ENCODE results near the gene UAP1L1.

UAP1L1 gene

DNA sequence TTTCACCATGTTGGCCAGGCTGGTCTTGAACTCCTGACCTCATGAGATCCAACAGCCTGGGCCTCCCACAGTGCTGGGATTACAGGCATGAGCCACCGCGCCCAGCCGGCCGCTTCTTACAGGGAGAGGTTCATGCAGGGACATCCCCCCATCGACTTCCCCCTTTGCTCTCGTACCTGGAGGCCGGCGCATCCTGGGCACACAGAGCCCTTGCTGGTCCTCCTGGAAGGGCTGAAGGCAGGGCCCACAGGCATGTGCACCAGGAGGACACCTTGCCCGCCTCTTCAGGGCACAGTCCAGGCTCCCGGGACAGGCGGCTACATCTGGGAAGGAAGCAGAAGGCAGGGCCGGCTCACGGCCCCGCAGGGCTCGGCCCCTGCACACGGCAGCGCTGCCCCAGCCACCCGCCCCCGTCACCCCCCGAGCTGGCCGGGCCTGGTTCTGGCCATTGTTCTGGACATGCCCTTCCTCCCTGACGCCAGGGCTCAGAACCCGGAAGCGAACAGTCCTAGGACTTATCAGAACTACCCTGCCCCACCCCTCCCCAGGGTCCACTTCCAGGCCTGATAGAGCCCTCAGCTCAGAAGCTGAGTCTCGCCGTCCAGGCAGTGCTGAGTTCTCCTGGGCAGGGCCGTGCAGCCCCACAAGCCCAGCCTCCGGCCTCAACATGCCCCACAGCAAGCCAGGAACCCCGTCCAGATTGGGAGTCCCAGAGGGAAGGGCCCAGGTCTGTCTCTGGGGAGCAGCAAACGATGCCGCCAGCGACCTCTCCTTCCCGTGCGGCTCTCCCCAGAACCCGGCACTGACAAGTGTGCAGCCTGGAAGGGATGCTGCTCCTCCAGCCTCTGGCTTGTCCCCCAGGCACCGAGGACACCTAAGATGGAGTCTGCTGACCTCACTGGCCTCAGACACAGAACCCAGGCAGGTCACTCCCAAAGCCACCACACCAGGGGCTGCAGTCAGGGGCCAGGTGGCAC is 34.3 kb upstream of the UAP1L1 start:
- DNase-seq, result no peak

DNA sequence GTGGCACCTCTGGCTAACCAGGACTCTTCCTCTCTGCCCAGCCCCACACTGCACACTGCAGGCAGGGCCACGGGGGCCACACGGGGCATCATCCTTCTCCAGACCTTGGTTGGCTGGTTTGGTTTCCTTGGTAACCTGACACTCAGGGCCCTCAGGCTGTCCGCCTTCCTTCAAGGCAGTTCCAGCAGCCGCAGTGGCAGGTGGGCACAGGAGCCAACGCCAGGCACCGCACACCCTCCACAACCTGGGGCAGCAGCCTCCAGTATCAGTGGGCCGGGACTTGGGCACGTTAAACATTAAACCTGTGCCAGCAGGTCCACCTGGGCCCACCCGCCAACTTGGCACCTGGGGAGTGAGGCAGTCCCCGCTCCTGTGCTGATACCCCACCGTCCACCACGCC is 33.3 kb upstream of the UAP1L1 start:
- DNase-seq, result no peak

DNA sequence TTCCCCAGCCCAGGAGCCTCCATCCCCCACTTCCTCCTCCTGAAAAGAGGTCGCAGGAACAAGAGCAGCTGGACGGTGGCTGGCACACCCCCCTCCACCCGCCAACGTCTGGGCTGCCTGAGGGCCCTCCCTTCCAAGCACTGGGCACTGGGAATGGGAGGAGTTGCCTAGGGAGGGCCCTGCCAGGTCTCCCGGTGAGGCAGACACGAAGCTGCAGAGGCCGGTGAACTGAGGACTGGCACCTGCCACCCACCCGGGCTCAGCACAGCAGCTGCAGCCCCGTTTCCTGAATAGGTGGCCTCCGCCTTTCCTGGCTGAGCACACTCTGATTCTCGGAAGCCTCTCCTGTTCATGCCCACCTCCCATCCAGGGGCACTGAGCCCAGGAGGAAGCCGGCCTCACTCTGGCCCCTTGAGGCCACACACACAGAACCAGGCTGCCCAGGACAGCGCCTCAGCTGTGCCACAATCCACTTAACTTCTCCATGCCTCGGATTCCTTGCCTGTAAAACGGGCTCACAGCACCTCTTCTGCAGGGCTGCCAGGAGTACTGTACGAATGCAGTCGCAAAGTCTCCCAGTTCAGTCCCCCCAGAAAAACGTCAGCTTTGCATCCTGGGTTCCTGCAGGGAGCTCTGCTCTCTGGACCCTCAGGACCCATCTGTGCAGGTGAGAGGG is 32.7 kb upstream of the UAP1L1 start:
- DNase-seq, result no peak

DNA sequence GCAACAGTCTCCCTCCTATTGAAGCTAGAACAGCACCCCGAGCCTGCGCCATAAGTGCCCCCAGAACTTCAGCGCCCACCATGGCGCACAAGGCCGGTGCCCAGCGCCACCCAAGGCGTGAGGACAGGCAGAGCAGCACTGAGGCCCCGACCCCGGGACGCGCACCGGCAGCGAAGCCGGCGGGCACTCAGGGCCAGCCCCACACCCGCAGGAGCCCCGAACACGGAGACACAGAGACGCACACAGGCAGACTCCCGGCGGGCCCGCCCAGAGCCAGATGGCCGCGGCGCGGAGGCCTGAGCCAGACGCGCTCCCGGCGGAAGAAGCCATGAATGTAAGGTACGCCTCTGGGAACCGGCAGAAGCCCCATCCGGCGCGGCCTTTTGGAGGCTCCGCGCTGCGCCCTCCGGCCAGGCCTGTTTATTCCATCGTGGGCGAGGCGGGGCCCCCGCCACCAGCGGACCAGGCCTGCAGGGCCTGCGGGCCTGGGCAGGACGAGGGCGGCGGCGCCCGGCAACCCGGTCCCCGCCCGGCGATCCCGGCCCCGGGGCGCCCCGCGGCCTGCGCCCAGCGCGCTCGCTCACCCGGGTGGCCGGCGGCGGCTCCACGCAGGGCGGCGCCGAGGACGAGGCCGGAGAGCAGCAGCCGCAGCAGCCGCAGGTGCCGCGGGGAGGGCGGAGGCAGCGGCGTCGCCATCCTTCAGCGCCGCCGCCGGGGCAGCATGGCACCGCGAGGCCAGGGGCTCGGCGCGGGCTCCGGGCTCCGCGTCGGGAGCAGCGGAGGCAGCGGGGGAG is 31.8 kb upstream of the UAP1L1 start:
- no peak for DNase-seq

DNA sequence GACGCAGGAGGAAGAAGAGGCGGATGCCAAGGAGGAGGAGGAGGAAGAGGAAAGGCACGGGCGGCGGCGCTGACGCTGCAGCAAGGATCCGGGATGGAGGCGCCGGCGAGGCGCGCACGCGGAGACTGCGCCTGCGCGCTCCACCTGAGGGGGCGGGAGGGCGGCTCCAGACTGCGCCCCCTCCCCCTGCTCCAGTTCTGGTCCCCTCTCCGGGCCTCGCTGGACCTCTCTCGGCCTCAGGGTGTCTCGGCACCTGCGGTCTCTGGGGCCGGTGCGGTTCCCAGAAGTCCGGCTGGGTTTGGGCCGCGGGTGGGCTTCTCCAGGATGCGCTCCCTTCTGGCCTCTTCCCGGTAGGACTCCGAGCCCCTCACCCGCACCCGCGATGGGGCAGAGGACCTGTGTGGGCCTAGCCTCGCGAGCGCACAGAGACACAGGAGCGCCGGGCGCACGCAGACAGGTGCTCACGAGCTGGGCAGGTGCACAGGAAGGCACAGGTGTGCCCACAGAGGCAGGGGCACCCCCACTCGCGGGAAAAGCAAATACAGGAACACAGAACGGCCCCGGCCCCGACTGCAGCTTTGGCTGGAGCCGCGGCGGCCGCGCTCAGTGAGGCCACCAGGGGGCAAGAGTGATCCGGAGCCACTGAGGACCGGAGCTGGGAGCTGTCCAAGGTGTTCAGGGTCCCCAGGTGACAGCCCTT is 31.1 kb upstream of the UAP1L1 start, which contains the start of gene NPDC1:
TSS of gene NPDC1 (minus strand) at position 90 of the 700 bp plus-strand sequence. CDS start 188 bp downstream, outside the sequence.
- DNase-seq, result peak; percentile 74

DNA sequence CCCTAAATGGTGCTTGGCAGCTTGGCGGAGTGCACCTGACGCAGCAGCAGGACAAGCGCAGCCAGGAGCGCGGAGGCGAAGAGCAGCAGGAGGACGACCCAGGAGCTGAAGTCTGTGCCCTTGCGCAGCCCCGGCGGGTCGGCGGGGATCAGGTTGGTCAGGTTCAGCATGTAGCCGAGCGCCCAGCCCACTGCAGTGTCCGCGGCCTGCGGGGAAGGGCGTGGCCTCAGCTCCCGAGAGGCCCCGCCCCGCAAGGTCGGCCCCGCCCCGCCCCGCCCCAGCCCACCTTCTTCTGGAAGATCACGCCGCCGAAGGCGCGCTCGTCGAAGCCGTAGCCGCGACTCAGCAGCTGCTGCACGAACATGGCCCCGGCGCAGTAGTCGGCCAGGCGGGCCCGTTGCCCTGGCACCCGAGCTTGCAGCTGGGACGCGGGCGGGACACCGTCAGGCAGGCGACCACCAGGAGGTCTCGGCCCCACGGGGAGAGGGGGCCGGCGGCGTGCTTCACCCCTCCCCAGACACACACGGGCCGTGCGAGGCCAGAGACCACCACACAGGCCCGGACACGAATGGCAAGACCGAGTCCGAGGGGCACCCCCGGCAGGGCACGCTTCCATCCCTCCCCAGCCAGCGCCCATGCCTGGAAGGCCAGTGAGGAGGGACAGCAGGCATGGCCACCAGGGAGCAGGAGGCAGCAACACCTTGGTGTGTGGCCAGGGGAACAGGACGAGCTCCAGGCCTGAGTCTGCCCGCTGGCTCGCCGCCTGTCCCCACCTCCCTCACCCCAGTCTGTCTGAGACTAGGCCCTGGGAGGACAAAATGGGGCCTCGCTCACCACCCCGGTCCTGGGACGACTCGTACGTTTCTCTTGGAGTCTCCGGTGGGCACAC is 28.4 kb upstream of the UAP1L1 start:
- DNase-seq, result no peak

DNA sequence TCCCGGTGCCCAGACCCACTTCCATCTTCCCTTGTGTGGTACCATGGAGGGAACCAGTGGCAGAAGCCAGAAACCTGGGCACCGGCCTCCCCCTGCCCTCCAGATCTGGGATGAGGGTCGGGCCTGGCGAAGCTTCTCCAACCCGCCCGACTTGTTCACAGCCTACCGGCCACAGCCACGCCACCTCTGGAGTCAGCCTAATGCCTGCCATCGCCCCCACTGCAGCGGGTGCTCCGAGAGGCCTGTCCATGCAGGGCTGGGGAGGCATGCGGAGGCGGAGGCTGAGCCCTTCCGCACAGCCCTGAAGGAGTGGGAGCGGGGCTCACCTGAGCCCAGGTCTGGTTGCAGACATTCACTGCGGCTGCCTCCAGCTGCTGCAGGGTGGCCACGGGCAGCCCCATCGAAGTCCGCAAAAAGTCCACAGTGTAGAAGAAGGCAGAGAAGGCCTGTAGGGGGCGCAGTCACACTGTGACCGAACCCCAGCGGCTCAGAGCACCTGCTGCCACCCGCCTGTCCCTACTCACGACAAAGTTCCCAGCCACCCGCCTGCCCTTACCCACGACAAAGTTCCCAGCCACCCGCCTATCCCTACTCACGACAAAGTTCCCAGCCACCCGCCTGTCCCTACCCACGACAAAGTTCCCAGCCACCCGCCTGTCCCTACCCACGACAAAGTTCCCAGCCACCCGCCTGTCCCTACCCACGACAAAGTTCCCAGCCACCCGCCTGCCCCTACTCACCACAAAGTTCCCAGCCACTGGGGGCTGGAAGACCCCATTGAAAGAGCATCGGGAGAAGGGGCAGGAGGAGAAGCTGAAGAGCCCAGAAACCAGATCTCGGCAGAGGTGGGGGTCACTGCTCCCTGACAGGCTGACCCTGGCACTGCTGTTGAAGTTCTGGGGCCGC is 27.5 kb upstream of the UAP1L1 start:
- DNase-seq, result peak; percentile 48

DNA sequence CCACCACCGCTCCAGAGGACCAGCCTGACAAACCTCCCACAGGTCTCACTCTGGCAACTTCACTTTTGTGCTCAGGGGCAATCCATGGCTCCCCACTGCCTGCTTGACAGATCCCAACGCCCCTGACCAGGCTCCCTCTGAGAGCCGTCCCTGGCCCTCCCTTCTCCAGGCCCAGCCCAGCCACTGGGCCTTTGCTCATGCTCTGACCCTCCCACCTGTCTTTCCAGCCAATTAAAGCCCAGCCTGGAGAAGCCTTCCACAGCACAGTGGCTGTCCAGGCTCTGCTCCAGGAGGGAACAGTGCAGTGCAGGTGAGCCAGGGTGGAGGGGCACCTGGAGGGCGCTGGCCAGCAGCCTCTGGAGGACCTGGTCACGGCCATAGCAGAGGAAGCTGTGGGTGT is 26.7 kb upstream of the UAP1L1 start:
- DNase-seq, result no peak

DNA sequence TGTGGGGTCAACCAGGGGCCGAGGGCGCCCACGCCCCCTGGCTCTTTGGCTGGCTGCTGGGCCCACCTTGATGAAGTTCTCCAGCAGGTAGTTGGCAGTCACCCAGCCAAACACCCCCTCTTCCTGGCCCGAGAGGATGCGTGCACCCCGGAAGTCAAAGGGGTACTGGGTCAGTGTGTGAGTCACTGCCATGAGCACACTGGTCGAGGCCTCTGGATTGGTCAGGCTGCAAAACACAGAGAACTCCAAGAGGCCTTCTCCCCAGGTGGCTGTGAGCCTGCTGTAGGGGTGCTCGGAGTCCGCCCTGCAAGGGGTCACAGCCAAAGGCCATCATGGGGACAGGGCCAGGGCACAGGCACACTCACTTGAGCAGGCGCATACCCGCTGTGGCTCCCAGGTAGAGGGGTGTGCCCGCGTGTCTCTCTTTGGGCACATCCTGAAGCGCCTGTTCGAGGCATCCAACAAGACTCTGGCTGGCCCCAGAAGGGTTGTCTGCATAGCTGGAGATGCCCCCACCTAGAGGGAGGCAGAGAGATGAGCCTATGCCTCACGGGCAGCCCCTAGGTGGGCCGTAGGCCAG is 26.1 kb upstream of the UAP1L1 start:
- DNase-seq, result no peak

DNA sequence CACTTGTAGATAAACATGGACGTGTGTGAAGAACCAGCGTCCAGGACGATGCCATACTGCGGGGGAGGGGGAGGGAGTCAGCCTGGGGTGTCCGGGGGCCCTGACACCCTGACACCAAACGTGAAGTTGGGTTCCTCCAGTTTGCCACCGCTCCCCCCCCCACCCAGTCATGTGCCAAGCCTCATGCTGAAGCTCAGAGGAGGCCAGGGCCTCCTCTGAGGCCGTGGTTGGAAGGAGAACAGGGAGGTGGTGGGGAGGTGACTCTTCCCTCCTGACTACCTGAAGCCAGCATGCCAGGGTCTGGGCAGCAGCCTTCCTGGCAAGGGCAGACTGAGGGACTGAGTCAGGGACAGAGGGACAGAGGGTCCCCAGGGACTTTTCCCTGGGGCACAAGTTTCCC is 25.0 kb upstream of the UAP1L1 start:
- no peak for DNase-seq

DNA sequence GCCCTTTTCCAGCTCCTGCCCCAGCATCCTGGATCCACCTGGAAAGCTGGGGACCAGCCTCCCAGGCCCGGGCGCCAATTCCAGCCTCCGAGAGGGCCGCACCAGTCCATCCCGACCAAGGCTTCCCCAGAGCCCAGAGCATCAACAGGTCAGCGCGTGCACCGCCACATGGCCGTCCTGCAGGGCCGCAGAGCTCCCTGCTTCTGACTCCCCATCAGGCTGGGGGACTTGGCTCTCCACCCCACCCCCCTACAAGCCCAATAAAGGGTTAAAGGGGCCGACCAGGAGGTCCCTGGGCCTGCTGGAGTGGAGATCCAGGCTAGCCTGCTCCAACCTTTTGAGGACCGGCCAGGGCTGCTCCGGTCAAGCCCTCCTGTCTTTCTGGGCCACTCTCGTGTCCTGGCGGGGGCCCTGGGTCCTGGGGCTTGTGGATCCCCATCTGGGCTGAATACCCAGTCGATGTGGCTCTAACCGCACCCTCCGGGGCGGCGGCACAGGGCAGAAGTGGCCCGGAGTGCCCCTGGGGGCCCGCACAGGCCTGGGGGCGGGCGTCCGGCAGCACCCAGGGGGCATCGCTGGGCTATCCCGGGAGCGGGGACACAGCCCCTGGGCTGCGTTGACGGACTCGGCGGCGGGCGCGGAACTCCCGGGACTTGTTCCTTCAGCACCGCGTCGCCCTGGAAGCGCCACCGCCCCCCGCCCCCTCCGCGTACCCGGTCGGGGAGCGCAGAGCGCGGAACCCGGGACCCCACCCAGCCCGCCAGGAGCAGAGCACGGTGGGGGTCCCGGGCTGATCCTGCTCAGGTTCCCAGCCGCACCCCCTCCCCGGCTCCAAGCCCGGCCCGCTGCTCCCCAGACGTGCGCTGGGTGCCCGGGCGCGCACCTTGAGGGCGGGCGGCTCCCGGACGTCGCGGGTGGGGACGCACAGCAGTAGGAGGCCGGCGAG is 24.0 kb upstream of the UAP1L1 start:
- no peak for DNase-seq

DNA sequence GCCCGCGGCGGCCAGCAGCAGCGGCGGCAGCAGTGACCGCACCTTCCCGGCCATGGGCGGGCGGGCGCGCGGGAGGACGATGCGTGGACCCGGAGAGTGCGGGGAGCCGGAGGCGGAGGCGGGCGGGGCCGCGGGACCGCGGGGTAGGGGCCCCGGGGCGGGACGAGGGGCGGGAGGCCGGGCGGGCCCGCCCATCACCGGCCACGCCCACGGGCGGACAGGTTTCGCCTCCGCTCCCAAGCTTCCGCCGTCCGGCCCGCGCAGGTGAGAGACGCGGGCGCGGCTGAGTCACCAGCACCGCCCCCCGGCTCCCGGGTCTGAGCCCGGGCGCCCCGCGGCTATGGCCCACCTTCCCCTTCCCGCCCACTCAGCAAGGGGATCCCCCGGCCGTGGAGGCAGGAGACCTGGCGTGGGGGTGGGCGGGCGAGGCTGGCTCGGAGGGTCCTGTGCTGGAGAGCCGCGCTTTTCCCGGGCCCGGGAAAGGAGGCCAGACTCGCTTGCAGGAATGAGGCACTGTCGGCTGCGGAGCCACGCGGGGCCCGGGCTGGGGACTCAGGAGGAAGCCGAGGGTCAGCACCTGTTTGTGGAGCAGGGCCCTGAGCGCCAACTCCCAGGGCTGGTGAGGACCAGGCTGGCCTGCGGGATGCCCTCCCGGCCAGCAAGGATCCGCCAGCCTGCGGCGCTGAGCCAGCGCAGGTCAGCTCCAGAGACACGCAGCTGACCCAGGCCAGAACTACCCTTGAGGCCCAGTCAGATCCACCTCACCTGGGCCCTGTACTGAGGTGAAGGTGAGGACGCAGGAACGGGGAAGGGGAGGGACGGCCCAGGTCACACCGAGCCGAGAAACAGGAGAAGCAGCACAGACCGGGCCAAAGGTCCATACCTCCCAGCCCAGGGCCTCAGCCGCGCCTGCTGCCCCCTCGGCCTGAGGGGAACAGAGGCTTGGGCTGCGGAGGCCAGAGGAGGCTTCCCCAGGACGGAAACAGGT is 23.1 kb upstream of the UAP1L1 start, which contains the start of gene ENTPD2:
TSS of gene ENTPD2 (minus strand) at position 118 of the 988 bp plus-strand sequence. CDS start at position 54, 64 bp downstream.
- no peak for DNase-seq

DNA sequence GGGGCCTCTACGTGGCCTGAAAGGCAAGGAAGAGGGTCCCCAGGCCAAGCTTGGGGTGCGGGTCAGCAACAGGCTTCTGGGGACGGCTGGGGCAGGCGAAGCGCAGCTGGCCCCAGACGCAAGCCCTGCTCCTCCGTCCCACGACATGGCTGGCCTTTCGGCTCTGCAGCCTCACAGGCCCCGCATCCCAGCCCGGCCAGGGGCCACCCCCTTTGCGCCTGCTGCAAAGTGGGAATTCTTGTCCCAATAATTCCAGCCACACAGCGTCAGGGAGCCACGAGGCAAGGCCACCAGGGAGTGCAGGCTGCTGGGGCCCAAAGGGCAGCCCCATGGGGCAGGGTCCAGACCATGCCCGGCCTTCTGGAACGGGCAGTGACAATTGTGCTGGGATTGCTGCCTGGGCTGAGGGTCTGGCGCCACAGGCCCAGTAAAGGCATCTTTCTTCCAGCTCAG is 22.4 kb upstream of the UAP1L1 start:
- no peak for DNase-seq

DNA sequence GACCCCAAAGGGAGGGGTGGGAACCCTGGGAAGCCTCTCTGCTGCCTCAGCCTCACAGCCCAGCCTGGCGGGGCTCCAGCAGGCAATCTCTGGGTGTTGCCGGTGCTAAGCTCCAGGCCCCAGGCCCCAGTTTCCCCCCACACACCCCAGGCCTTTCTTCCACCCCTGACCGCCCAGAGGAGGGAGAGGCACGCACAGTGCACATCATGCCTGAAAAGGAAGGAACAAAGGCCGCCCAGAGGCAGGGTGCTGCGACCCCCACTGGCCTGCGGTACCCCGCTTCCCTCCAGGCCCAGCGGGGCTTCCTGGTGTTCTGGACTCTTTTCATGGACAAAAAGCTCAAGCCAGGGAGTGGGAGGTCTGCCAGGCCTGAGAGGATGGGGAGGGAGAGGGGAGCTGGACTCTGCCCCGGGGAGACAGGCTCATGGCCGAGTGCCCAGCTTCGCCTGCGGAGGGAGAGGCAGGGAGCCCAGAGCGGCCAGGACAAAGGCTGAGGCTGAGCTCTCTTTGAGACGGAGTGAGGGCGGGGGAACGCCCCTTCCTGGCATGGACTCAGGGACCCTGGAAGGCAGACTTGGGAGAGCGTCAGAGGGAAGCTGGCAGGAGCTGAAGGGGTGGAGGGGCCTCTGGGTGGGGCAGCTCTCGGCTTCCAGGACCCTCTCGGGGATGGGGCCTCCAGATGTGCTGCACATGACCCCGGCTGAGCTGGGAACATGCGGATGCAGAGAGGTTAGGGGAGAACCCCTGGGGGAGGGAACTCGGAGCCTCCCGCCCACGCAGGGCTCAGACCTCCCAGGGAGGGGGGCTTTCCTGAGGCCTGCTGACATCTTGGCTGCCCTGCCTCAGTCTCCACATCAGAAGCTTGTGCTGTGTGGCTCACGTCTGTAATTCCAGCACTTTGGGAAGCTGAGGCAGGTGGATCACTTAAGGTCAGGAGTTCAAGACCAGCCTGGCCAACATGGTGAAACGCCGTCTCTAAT is 21.6 kb upstream of the UAP1L1 start:
- no peak for DNase-seq

DNA sequence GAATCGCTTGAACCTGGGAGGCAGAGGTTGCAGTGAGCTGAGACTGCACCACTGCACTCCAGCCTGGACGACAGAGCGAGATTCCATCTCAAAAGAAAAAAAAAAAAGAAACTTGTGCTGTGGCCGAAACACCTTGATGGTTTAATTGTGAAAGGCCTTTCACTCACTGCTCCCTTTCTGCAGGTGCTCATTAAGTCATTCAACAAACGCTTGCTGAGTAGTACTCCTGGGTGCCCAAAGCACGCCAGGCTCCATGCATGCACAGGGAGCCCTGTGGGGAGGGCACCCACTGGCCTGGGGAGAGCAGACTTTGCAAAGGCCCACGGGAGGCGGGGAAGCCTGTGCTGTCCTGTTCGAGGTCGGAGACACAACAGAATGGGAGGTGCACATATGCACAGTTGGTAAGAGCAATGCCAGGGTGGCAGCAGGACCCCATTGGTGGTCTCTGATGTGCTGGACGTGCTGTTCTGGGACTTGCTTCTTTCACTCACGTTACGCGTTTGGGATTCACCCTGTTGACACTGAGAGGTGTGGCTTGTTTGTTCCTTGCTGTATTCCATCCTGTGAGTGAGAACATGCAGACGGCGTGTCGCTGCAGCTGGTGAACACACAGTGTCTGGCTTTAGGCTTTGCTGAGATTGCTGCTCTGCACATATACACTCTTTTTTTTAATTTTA is 20.4 kb upstream of the UAP1L1 start:
- DNase-seq, result no peak

Data from CD4-positive, alpha-beta T cell treated with Interleukin-4 for 4 hours (primary cell).